Muscle of leg (tissue), 9 donors: ENCODE results near the gene ARHGAP36. TPM values are rescaled to one million over a fixed set of nuclear protein-coding genes. Genes with fewer than 3 reads are reported as not detected.

ENCODE experiments used
- polyA plus RNA-seq, 8 donors: library from polyadenylated mRNA; unstranded; fragments of 120-200 nt; gene quantifications; one replicate each; pipeline versions ENCODE4 v1.2.1 to v1.2.3, GENCODE V29; 2013; ENCODE audit warnings: inconsistent platforms in 1 of 8, low replicate concordance in 1 of 8; ENCODE audit not compliant: insufficient read length in 8 of 8, insufficient read depth in 1 of 8
- total RNA-seq: library from RNA; stranded (reverse); fragments of 120-200 nt; gene quantifications from one replicate; pipeline ENCODE4 v1.2.4, GENCODE V29; 2013

Gene ARHGAP36
- total and polyA plus RNA-seq, 9 donors: 197 to 421 (median 361) TPM

Other genes with a start within 250 kb of the ARHGAP36 start
- 11.6 TPM for gene ENOX2, start 155.1 kb upstream of the ARHGAP36 start, total RNA-seq
- gene ENOX2, start 155.1 kb upstream of the ARHGAP36 start, polyA plus RNA-seq: 10 to 100 TPM in 7 of 8 donors, 1 to 10 TPM in 1; 6.5 to 20.8 (median 16.7) TPM
- 90.7 TPM for gene IGSF1, start 231.0 kb downstream of the ARHGAP36 start, total RNA-seq
- gene IGSF1, start 231.0 kb downstream of the ARHGAP36 start, polyA plus RNA-seq: 10 to 100 TPM; 55.6 to 90.1 (median 74.8) TPM